Retinal pigment epithelial cell (primary cell): ENCODE data around the gene NPS.

Experiments
- DNase-seq: peaks from one replicate; pipeline ENCODE4 v3.0.0-alpha.2; 2010; ENCODE audit warnings: low read depth
- H3K4me3 ChIP-seq: 2 replicates; pipeline ENCODE4 v1.5.1; 2011; ENCODE audit warnings: mild to moderate bottlenecking, low read length, control low read depth, moderate library complexity
- CTCF ChIP-seq: conservative IDR thresholded peaks from 2 replicates; pipeline ENCODE4 v1.5.1; 2011; ENCODE audit warnings: low read depth, low read length, control low read depth, inconsistent platforms

The NPS gene

GRCh38 chr10:127553417-127553816, 4.3 kb downstream of the NPS start:
- H3K4me3 ChIP-seq: no peak overlapping the region
- DNase-seq: no peak
- no peak for TF ChIP-seq CTCF

- H3K4me3 ChIP-seq: no peak overlapping the region
- TF ChIP-seq CTCF: no peak
- DNase-seq: no peak
Observed at GRCh38 chr10:127556916-127557315, 7.8 kb downstream of the NPS start.

- TF ChIP-seq CTCF: no peak
- no peak for DNase-seq
Observed at GRCh38 chr10:127561647-127562046, 12.5 kb downstream of the NPS start.

GRCh38 chr10:127563718-127564553, 14.8 kb downstream of the NPS start:
- peak; percentile 44 for TF ChIP-seq CTCF
- no peak overlapping the region for H3K4me3 ChIP-seq
- DNase-seq: no peak

More at GRCh38 chr10:127561647-127562046, 12.5 kb downstream of the NPS start:
- no peak overlapping the region for H3K4me3 ChIP-seq

- H3K4me3 ChIP-seq: no peak overlapping the region
- no peak for DNase-seq
- no peak for TF ChIP-seq CTCF
Observed at GRCh38 chr10:127564644-127565043, 15.5 kb downstream of the NPS start.

GRCh38 chr10:127565583-127565982, 16.5 kb downstream of the NPS start:
- H3K4me3 ChIP-seq: no peak overlapping the region
- TF ChIP-seq CTCF: no peak
- no peak for DNase-seq

GRCh38 chr10:127569210-127569609, 20.1 kb downstream of the NPS start:
- TF ChIP-seq CTCF: no peak
- no peak overlapping the region for H3K4me3 ChIP-seq
- DNase-seq: no peak
